HepG2 (cell line): ENCODE results near the gene TOMM6. TPM values are rescaled to one million over a fixed set of nuclear protein-coding genes. Genes with fewer than 3 reads are reported as not detected.

Experiments
- AHR ChIP-seq: IDR thresholded peaks from 2 replicates; pipeline ENCODE4 v1.6.1; 2018; ENCODE audit warnings: missing genetic modification reagents, missing compliant biosample characterization
- ATRX ChIP-seq: sonication (generic); formaldehyde crosslinking; IDR thresholded peaks from 2 replicates; pipeline ENCODE4 v1.4.0; 2020; ENCODE audit warnings: missing genetic modification reagents, borderline replicate concordance
- GATAD1 ChIP-seq: IDR thresholded peaks from 2 replicates; pipeline ENCODE4 v1.6.1; 2016; ENCODE audit warnings: missing genetic modification reagents, missing compliant biosample characterization
- HNRNPL ChIP-seq: fragments of 200-400 bp; formaldehyde crosslinking; IDR thresholded peaks from 2 replicates; pipeline ENCODE4 v1.6.1; 2017; ENCODE audit warnings: mild to moderate bottlenecking, low read depth, low read length
- HOXA7 ChIP-seq: sonication (generic); formaldehyde crosslinking; IDR thresholded peaks from 2 replicates; pipeline ENCODE4 v1.8.1; 2022; ENCODE audit warnings: mild to moderate bottlenecking, missing genetic modification reagents, moderate library complexity
- KAT8 ChIP-seq: IDR thresholded peaks from 2 replicates; pipeline ENCODE4 v1.6.1; 2016; ENCODE audit warnings: missing genetic modification reagents, missing compliant biosample characterization
- KDM2A ChIP-seq: sonication (generic); formaldehyde crosslinking; IDR thresholded peaks from 2 replicates; pipeline ENCODE4 v1.4.0; 2020; ENCODE audit warnings: low read depth, missing genetic modification reagents, borderline replicate concordance
- KDM3A ChIP-seq: IDR thresholded peaks from 2 replicates; pipeline ENCODE4 v1.6.1; 2018; ENCODE audit warnings: low read depth, missing compliant biosample characterization
- MXD1 ChIP-seq: sonication (generic); formaldehyde crosslinking; IDR thresholded peaks from 2 replicates; pipeline ENCODE4 v1.4.0; 2020; ENCODE audit warnings: mild to moderate bottlenecking, missing genetic modification reagents
- NFYC ChIP-seq: IDR thresholded peaks from 2 replicates; pipeline ENCODE4 v1.6.1; 2016; ENCODE audit warnings: missing genetic modification reagents, missing compliant biosample characterization
- NONO ChIP-seq, 2 experiments: fragments of 450-650 bp in 1 of 2; sonication (generic) in 1 of 2; formaldehyde crosslinking in 1 of 2; IDR thresholded peaks in 1 of 2; conservative IDR thresholded peaks in 1 of 2; 2 replicates each; pipeline versions ENCODE4 v1.6.1 to v1.8.0; 2017 to 2022; ENCODE audit warnings: mild to moderate bottlenecking in 1 of 2, missing genetic modification reagents in 1 of 2, moderate library complexity in 1 of 2
- PRPF4 ChIP-seq: fragments of 200-400 bp; formaldehyde crosslinking; IDR thresholded peaks from 2 replicates; pipeline ENCODE4 v1.6.1; 2016; ENCODE audit warnings: low read length, low read depth; ENCODE audit not compliant: poor library complexity, severe bottlenecking
- RAD51 ChIP-seq: fragments of 450-650 bp; IDR thresholded peaks from 2 replicates; pipeline ENCODE4 v1.6.1; 2016; ENCODE audit warnings: borderline replicate concordance
- SOX5 ChIP-seq: IDR thresholded peaks from 2 replicates; pipeline ENCODE4 v1.6.1; 2016; ENCODE audit warnings: borderline replicate concordance
- TCF7L2 ChIP-seq: IDR thresholded peaks from 2 replicates; pipeline ENCODE4 v1.6.1; 2011; ENCODE audit warnings: mild to moderate bottlenecking, low read depth, low read length, moderate library complexity
- WIZ ChIP-seq: sonication (generic); formaldehyde crosslinking; IDR thresholded peaks from 2 replicates; pipeline ENCODE4 v1.5.1; 2020; ENCODE audit warnings: mild to moderate bottlenecking, missing genetic modification reagents
- ZBTB43 ChIP-seq: sonication (generic); formaldehyde crosslinking; conservative IDR thresholded peaks from 2 replicates; pipeline ENCODE4 v1.4.0; 2020; ENCODE audit warnings: missing genetic modification reagents
- ZFX ChIP-seq: sonication (generic); formaldehyde crosslinking; IDR thresholded peaks from 2 replicates; pipeline ENCODE4 v1.4.0; 2020; ENCODE audit warnings: mild to moderate bottlenecking, low read depth, missing genetic modification reagents, moderate library complexity
- ZMAT3 ChIP-seq: sonication (generic); formaldehyde crosslinking; conservative IDR thresholded peaks from 2 replicates; pipeline ENCODE4 v1.7.0; 2021; ENCODE audit warnings: missing genetic modification reagents
- ZNF121 ChIP-seq: sonication (generic); formaldehyde crosslinking; IDR thresholded peaks from 2 replicates; pipeline ENCODE4 v1.5.0; 2020; ENCODE audit warnings: mild to moderate bottlenecking, missing genetic modification reagents
- ZNF234 ChIP-seq: sonication (generic); formaldehyde crosslinking; conservative IDR thresholded peaks from 2 replicates; pipeline ENCODE4 v1.5.1; 2020; ENCODE audit warnings: mild to moderate bottlenecking, missing genetic modification reagents
- ZNF441 ChIP-seq: sonication (generic); formaldehyde crosslinking; IDR thresholded peaks from 2 replicates; pipeline ENCODE4 v1.7.0; 2021; ENCODE audit warnings: missing genetic modification reagents, borderline replicate concordance
- ZNF562 ChIP-seq: sonication (generic); formaldehyde crosslinking; IDR thresholded peaks from 2 replicates; pipeline ENCODE4 v1.8.0; 2022; ENCODE audit warnings: missing genetic modification reagents, borderline replicate concordance
- ZNF564 ChIP-seq: sonication (generic); formaldehyde crosslinking; IDR thresholded peaks from 2 replicates; pipeline ENCODE4 v1.8.1; 2023; ENCODE audit warnings: mild to moderate bottlenecking, missing genetic modification reagents
- ZNF737 ChIP-seq: sonication (generic); formaldehyde crosslinking; IDR thresholded peaks from 2 replicates; pipeline ENCODE4 v1.5.0; 2020; ENCODE audit warnings: missing genetic modification reagents, mild to moderate bottlenecking, borderline replicate concordance
- ZSCAN9 ChIP-seq: IDR thresholded peaks from 2 replicates; pipeline ENCODE4 v1.6.1; 2016; ENCODE audit warnings: borderline replicate concordance
- polyA plus RNA-seq, 8 experiments: library from polyadenylated mRNA; depleted of rRNA in 3 of 8; stranded (reverse) in 7 of 8; unstranded in 1 of 8; fragments of >200 nt; fragmentation: Illumina TruSeq in 4 of 8; extraction: Trizol in 4 of 8; gene quantifications; 2 replicates each; pipeline versions ENCODE4 v1.2.1 to v1.2.3, GENCODE V29; 2011 to 2016; ENCODE audit warnings: low read depth in 4 of 8, missing spikeins in 1 of 8, mixed read lengths in 1 of 8; ENCODE audit not compliant: insufficient read depth in 1 of 8
- total RNA-seq, 5 experiments: library from RNA; depleted of rRNA; stranded (reverse); fragments of >200 nt; fragmentation: Illumina TruSeq; extraction: Trizol; gene quantifications; 2 replicates each; pipeline ENCODE4 v1.2.3, GENCODE V29; 2016; ENCODE audit warnings: low read depth in 1 of 5
- TF ChIP-seq, protein P1 (sequence below): sonication (generic); formaldehyde crosslinking; IDR thresholded peaks from 2 replicates; pipeline ENCODE4 v1.4.0; 2020; ENCODE audit warnings: missing genetic modification reagents
- TF ChIP-seq, protein P2 (sequence below): sonication (generic); formaldehyde crosslinking; IDR thresholded peaks from 2 replicates; pipeline ENCODE4 v1.9.0; 2021; ENCODE audit warnings: missing genetic modification reagents, mild to moderate bottlenecking, borderline replicate concordance

TOMM6 gene
- total and polyA plus RNA-seq, 2 of the 13 experiments (the other 11 are each of a cell fraction or from before 2014, with no cell fraction given) = 320 to 321 TPM

- no peak for TF ChIP-seq SOX5 (CRISPR knock-in tag)
- TF ChIP-seq WIZ (CRISPR knock-in tag) = no peak
- no peak for TF ChIP-seq ZBTB43 (CRISPR knock-in tag)
- no peak for TF ChIP-seq HOXA7
- TF ChIP-seq KDM3A (CRISPR knock-in tag) = no peak
- no peak for TF ChIP-seq ZNF737
- TF ChIP-seq PRPF4 = no peak
- no peak for TF ChIP-seq ZNF564 (CRISPR knock-in tag)
- TF ChIP-seq KDM2A (CRISPR knock-in tag) = 0 out of 2 replicates have a peak, but pooled peaks have one; percentile 40
- TF ChIP-seq ATRX (CRISPR knock-in tag) = no peak
- 0 out of 2 replicates have a peak, but pooled peaks have one; percentile 41 for TF ChIP-seq KAT8
- TF ChIP-seq, protein P1, sequence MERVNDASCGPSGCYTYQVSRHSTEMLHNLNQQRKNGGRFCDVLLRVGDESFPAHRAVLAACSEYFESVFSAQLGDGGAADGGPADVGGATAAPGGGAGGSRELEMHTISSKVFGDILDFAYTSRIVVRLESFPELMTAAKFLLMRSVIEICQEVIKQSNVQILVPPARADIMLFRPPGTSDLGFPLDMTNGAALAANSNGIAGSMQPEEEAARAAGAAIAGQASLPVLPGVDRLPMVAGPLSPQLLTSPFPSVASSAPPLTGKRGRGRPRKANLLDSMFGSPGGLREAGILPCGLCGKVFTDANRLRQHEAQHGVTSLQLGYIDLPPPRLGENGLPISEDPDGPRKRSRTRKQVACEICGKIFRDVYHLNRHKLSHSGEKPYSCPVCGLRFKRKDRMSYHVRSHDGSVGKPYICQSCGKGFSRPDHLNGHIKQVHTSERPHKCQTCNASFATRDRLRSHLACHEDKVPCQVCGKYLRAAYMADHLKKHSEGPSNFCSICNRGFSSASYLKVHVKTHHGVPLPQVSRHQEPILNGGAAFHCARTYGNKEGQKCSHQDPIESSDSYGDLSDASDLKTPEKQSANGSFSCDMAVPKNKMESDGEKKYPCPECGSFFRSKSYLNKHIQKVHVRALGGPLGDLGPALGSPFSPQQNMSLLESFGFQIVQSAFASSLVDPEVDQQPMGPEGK (CRISPR knock-in tag) = peak; percentile 61
- TF ChIP-seq, protein P2, sequence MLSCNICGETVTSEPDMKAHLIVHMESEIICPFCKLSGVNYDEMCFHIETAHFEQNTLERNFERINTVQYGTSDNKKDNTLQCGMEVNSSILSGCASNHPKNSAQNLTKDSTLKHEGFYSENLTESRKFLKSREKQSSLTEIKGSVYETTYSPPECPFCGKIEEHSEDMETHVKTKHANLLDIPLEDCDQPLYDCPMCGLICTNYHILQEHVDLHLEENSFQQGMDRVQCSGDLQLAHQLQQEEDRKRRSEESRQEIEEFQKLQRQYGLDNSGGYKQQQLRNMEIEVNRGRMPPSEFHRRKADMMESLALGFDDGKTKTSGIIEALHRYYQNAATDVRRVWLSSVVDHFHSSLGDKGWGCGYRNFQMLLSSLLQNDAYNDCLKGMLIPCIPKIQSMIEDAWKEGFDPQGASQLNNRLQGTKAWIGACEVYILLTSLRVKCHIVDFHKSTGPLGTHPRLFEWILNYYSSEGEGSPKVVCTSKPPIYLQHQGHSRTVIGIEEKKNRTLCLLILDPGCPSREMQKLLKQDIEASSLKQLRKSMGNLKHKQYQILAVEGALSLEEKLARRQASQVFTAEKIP (CRISPR knock-in tag) = no peak
- TF ChIP-seq ZNF121 (CRISPR knock-in tag) = no peak
- no peak for TF ChIP-seq TCF7L2
- TF ChIP-seq ZFX (CRISPR knock-in tag) = peak; percentile 54; the same call in 1 of the 2 replicates
- TF ChIP-seq NFYC (CRISPR knock-in tag) = no peak
- TF ChIP-seq RAD51 = no peak
- TF ChIP-seq NONO (IDR thresholded peaks at IDR 0.05) = no peak
- TF ChIP-seq NONO (CRISPR knock-in tag; conservative IDR thresholded peaks at IDR 0.05) = no peak
- no peak for TF ChIP-seq ZNF234 (CRISPR knock-in tag)
- TF ChIP-seq ZMAT3 (CRISPR knock-in tag) = 0 out of 2 replicates have a peak, but pooled peaks have one; percentile 31
- TF ChIP-seq ZNF562 (CRISPR knock-in tag) = no peak
- 0 out of 2 replicates have a peak, but pooled peaks have one; percentile 72 for TF ChIP-seq HNRNPL
- no peak for TF ChIP-seq GATAD1 (CRISPR knock-in tag)
- TF ChIP-seq ZSCAN9 (CRISPR knock-in tag) = no peak
- TF ChIP-seq MXD1 = no peak
- no peak for TF ChIP-seq AHR
- TF ChIP-seq ZNF441 (CRISPR knock-in tag) = no peak
Measured at GRCh38 chr6:41748542-41748941, 39.0 kb upstream of the TOMM6 start (continued).
